ENCODE measurements around the gene C2orf81. TPM values are rescaled to one million over a fixed set of nuclear protein-coding genes. Genes with fewer than 3 reads are reported as not detected.

The C2orf81 gene
- total RNA-seq, 1 experiment from 2014 or later = 2.9 TPM

- TF ChIP-seq ERG (CRISPR knock-in tag; IDR thresholded peaks at IDR 0.05) (no peak), ZMAT4 (CRISPR knock-in tag; IDR thresholded peaks at IDR 0.05) (no peak), EMX1 (CRISPR knock-in tag; IDR thresholded peaks at IDR 0.05) (no peak), HMGXB4 (CRISPR knock-in tag; IDR thresholded peaks at IDR 0.05) (no peak)
These were observed 56.6 kb downstream of the C2orf81 start (continued) for GRCh38 chr2:74364533-74365505.

Other genes with a start within 250 kb of the C2orf81 start
- gene MOB1A, start 242.7 kb downstream of the C2orf81 start, total RNA-seq (2021) = 84.9 to 92.6 TPM (median 88.2 TPM) in 3 replicates
- 192 to 251 TPM (median 193 TPM) in 3 replicates for gene MTHFD2, start 223.0 kb downstream of the C2orf81 start, total RNA-seq (2021)
- gene SLC4A5, start 78.2 kb downstream of the C2orf81 start, total RNA-seq (2021) = 0.62 to 1.8 TPM (median 1.2 TPM) in 3 replicates
- 165 to 179 TPM (median 168 TPM) in 3 replicates for gene DCTN1, start 41.3 kb downstream of the C2orf81 start, total RNA-seq (2021)
- 55.2 to 95.7 TPM (median 89.3 TPM) in 3 replicates for gene WDR54, start 111 bp upstream of the C2orf81 start, total RNA-seq (2021)
- 66.6 to 80.1 TPM (median 67.7 TPM) in 3 replicates for gene RTKN, start 20.3 kb upstream of the C2orf81 start, total RNA-seq (2021)
- gene INO80B, start 33.5 kb upstream of the C2orf81 start, total RNA-seq (2021) = 15.8 to 20.2 TPM (median 17.3 TPM) in 3 replicates
- gene WBP1, start 36.8 kb upstream of the C2orf81 start, total RNA-seq (2021) = 66.0 to 86.6 TPM (median 86.0 TPM) in 3 replicates
- gene MOGS, start 43.8 kb upstream of the C2orf81 start, total RNA-seq (2021) = 63.3 to 73.7 TPM (median 67.6 TPM) in 3 replicates
- 52.1 to 62.6 TPM (median 55.0 TPM) in 3 replicates for gene MRPL53, start 51.1 kb upstream of the C2orf81 start, total RNA-seq (2021)
- gene CCDC142, start 61.4 kb upstream of the C2orf81 start, total RNA-seq (2021) = 10.0 to 14.0 TPM (median 10.4 TPM) in 3 replicates
- gene TTC31, start 61.5 kb upstream of the C2orf81 start, total RNA-seq (2021) = 32.6 to 38.3 TPM (median 36.2 TPM) in 3 replicates
- 1.0 to 1.8 TPM (median 1.8 TPM) in 3 replicates for gene LBX2, start 78.0 kb upstream of the C2orf81 start, total RNA-seq (2021)
- gene PCGF1, start 86.1 kb upstream of the C2orf81 start, total RNA-seq (2021) = 13.7 to 15.7 TPM (median 15.4 TPM) in 3 replicates
- 0.18 to 0.39 TPM (median 0.26 TPM) in 3 replicates for gene TLX2, start 92.8 kb upstream of the C2orf81 start, total RNA-seq (2021)
- 1.2 to 1.9 TPM (median 1.3 TPM) in 3 replicates for gene DQX1, start 104.6 kb upstream of the C2orf81 start, total RNA-seq (2021)
- 78.1 to 84.9 TPM (median 80.9 TPM) in 3 replicates for gene AUP1, start 108.1 kb upstream of the C2orf81 start, total RNA-seq (2021)
- 25.6 to 30.0 TPM (median 26.8 TPM) in 3 replicates for gene HTRA2, start 108.3 kb upstream of the C2orf81 start, total RNA-seq (2021)
- gene LOXL3, start 132.3 kb upstream of the C2orf81 start, total RNA-seq (2021) = 21.1 to 27.2 TPM (median 23.9 TPM) in 3 replicates
- gene DOK1, start 133.1 kb upstream of the C2orf81 start, total RNA-seq (2021) = 15.3 to 16.9 TPM (median 15.9 TPM) in 3 replicates
- 5.9 to 9.2 TPM (median 8.5 TPM) in 3 replicates for gene M1AP, start 226.7 kb upstream of the C2orf81 start, total RNA-seq (2021)
- 5.7 to 7.4 TPM (median 6.3 TPM) in 3 replicates for gene SEMA4F, start 232.6 kb upstream of the C2orf81 start, total RNA-seq (2021)

All from WTC11 (cell line).